C4-2B (cell line): ENCODE data around the gene POLR2F.

Experiments
- H3K27ac ChIP-seq: fragments of 450-650 bp; 2 replicates; pipeline ENCODE4 v1.5.1; 2017
- CTCF ChIP-seq: fragments of 450-650 bp; conservative IDR thresholded peaks from 2 replicates; pipeline ENCODE4 v1.5.1; 2017; ENCODE audit warnings: mild to moderate bottlenecking
- ZFX ChIP-seq: fragments of 450-650 bp; IDR thresholded peaks from 2 replicates; pipeline ENCODE4 v1.6.1; 2017

Gene POLR2F

GRCh38 chr22:37957232-37957631 is 3.7 kb downstream of the POLR2F start:
- TF ChIP-seq ZFX = no peak
- TF ChIP-seq CTCF = no peak

GRCh38 chr22:37959231-37959825 is 5.8 kb downstream of the POLR2F start:
- TF ChIP-seq ZFX (no peak), CTCF (no peak)
- no peak overlapping the region for H3K27ac ChIP-seq

More at GRCh38 chr22:37957232-37957631, 3.7 kb downstream of the POLR2F start:
- no peak overlapping the region for H3K27ac ChIP-seq

DNA sequence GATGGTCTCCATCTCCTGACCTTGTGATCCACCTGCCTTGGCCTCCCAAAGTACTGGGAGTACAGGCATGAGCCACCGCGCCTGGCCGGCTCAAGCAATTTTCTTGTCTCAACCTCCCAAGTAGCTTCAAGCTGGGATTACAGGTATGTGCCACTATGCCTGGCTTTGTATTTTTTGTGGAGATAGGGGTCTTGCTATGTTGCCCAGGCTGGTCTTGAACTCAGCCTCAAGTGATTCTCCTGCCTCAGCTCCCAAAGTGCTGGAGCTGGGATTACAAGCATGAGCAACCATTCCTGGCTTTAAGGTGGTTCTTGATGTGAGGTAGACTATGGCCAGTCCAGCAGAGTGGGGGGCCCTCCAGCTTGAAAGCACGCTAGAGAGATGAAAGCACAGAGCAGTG is 7.6 kb downstream of the POLR2F start:
- H3K27ac ChIP-seq = no peak overlapping the region
- TF ChIP-seq CTCF = no peak
- no peak for TF ChIP-seq ZFX

- H3K27ac ChIP-seq = no peak overlapping the region
- TF ChIP-seq CTCF (no peak), ZFX (no peak)
These were observed 12.6 kb downstream of the POLR2F start for GRCh38 chr22:37965940-37966664.

GRCh38 chr22:37967147-37967546 is 13.6 kb downstream of the POLR2F start:
- H3K27ac ChIP-seq = no peak overlapping the region
- TF ChIP-seq ZFX = no peak
- TF ChIP-seq CTCF = no peak

GRCh38 chr22:37967637-37968451 is 14.3 kb downstream of the POLR2F start:
- no peak overlapping the region for H3K27ac ChIP-seq
- TF ChIP-seq CTCF (no peak), ZFX (no peak)
